ENCODE data around the gene NTNG1.

DNA sequence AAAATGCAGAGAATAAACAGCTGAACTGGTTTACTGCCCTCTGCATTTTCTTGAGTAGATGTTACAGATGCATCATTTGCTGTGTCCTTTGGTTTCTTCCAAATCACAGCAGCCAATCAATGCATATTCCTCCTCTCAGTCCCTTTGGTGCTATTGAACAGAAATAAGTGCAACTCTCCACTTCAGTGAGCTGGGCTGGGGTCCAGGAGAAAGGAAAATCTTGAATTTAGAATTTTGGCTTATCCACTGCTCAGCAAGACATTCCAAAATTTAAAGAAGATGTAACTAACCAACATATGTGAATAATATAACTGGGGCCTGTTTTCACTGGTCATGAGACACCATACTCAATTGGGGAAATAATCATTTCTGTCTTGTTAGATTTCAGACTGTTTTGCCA, 45.2 kb upstream of the NTNG1 start:
- TF ChIP-seq CTCF (IDR thresholded peaks at IDR 0.05) (no peak), EZH2phosphoT487 (IDR thresholded peaks at IDR 0.05) (no peak)

Data from neural progenitor cell (in vitro differentiated cells).